K562 (cell line): ENCODE data around the gene CACNA1C. TPM values are rescaled to one million over a fixed set of nuclear protein-coding genes. Genes with fewer than 3 reads are reported as not detected.

Source experiments
- CEBPB ChIP-seq: fragments of 450-650 bp; IDR thresholded peaks from 2 replicates; pipeline ENCODE4 v1.6.1; 2016; ENCODE audit warnings: missing genetic modification characterization, missing compliant biosample characterization
- CREB5 ChIP-seq: fragments of 250-450 bp; sonication (Bioruptor Pico); IDR thresholded peaks from 2 replicates; pipeline ENCODE4 v1.5.0; 2020; ENCODE audit warnings: mild to moderate bottlenecking
- ETS2 ChIP-seq: IDR thresholded peaks from 2 replicates; pipeline ENCODE4 v1.6.1; 2016; ENCODE audit warnings: borderline replicate concordance, missing genetic modification characterization, mild to moderate bottlenecking, moderate library complexity, missing compliant biosample characterization; ENCODE audit not compliant: poor library complexity, severe bottlenecking
- GATA2 ChIP-seq: sonication (generic); formaldehyde crosslinking; IDR thresholded peaks from 2 replicates; pipeline ENCODE4 v1.4.0; 2020; ENCODE audit warnings: mild to moderate bottlenecking, missing genetic modification reagents
- NR0B1 ChIP-seq: fragments of 450-650 bp; IDR thresholded peaks from one replicate; pipeline ENCODE4 v1.6.1; 2018; ENCODE audit warnings: mild to moderate bottlenecking, moderate library complexity; ENCODE audit not compliant: partially characterized antibody
- PREB ChIP-seq: sonication (generic); formaldehyde crosslinking; IDR thresholded peaks from 2 replicates; pipeline ENCODE4 v1.8.1; 2023; ENCODE audit warnings: mild to moderate bottlenecking, missing genetic modification reagents
- ZNF224 ChIP-seq: sonication (generic); formaldehyde crosslinking; IDR thresholded peaks from 2 replicates; pipeline ENCODE4 v1.8.0; 2022; ENCODE audit warnings: mild to moderate bottlenecking, missing genetic modification reagents
- polyA plus RNA-seq, 8 experiments: library from polyadenylated mRNA; depleted of rRNA in 4 of 8; stranded (reverse) in 5 of 8; unstranded in 3 of 8; fragments of >200 nt; fragmentation: Nextera tagmentation in 2 of 8; fragmentation: Illumina TruSeq in 1 of 8; extraction: Ambion mirVana in 2 of 8; extraction: Trizol in 1 of 8; gene quantifications; 2 replicates each; pipeline versions ENCODE4 v1.2.1 to v1.2.3, GENCODE V29; 2011 to 2014; ENCODE audit warnings: inconsistent platforms in 1 of 8, missing spikeins in 1 of 8
- total RNA-seq, 7 experiments: library from RNA; depleted of rRNA in 6 of 7; stranded (reverse); fragments of >200 nt in 6 of 7; fragmentation: Illumina TruSeq in 2 of 7; extraction: Trizol in 2 of 7; gene quantifications; 2 replicates each; pipeline versions ENCODE4 v1.2.1 to v1.2.3, GENCODE V29; 2011 to 2021; ENCODE audit warnings: low replicate concordance in 1 of 7

Gene CACNA1C
- total and polyA plus RNA-seq, 9 of the 15 experiments (the other 6 are each of a cell fraction or from before 2014, with no cell fraction given): not detected

GRCh38 chr12:2439332-2440100, 386.7 kb downstream of the CACNA1C start (continued):
- TF ChIP-seq GATA2: no peak
- TF ChIP-seq ETS2 (tag): no peak
- TF ChIP-seq CEBPB (tag): no peak
- no peak for TF ChIP-seq NR0B1
- no peak for TF ChIP-seq CREB5 (CRISPR knock-in tag)
- TF ChIP-seq PREB (CRISPR knock-in tag): no peak
- TF ChIP-seq ZNF224 (CRISPR knock-in tag): no peak
